Loucy (cell line): ENCODE results near the gene TADA3.

Source experiments
- H2AFZ ChIP-seq: fragments of 200-600 bp; sonication (generic); 2 replicates; pipeline ENCODE4 v1.6.0; 2016; ENCODE audit warnings: antibody characterized with exemption, mild to moderate bottlenecking, low read length, moderate library complexity
- H3F3A ChIP-seq: fragments of 200-600 bp; 2 replicates; pipeline ENCODE4 v1.6.0; 2016; ENCODE audit warnings: antibody characterized with exemption, low read depth, mild to moderate bottlenecking
- H3K27me3 ChIP-seq: fragments of 200-600 bp; sonication (generic); 2 replicates; pipeline ENCODE4 v1.6.1; 2014; ENCODE audit warnings: low read length, mild to moderate bottlenecking; ENCODE audit not compliant: insufficient read depth, poor library complexity, severe bottlenecking
- H3K36me3 ChIP-seq: fragments of 200-600 bp; sonication (generic); 2 replicates; pipeline ENCODE4 v1.6.1; 2016; ENCODE audit warnings: low read length; ENCODE audit not compliant: insufficient read depth
- H3K4me1 ChIP-seq: fragments of 200-600 bp; sonication (generic); 2 replicates; pipeline ENCODE4 v1.5.1; 2014; ENCODE audit warnings: low read length, mild to moderate bottlenecking; ENCODE audit not compliant: insufficient read depth, poor library complexity, severe bottlenecking
- H3K4me2 ChIP-seq: fragments of 200-600 bp; sonication (generic); 2 replicates; pipeline ENCODE4 v1.6.0; 2014; ENCODE audit warnings: antibody characterized with exemption, low read length, low read depth, mild to moderate bottlenecking; ENCODE audit not compliant: poor library complexity, severe bottlenecking
- H3K4me3 ChIP-seq: fragments of 200-600 bp; sonication (generic); 2 replicates; pipeline ENCODE4 v1.5.1; 2014; ENCODE audit warnings: low read length, mild to moderate bottlenecking, mixed read lengths; ENCODE audit not compliant: poor library complexity, severe bottlenecking
- H3K79me2 ChIP-seq: fragments of 200-600 bp; sonication (generic); 2 replicates; pipeline ENCODE4 v1.6.1; 2014; ENCODE audit warnings: low read length; ENCODE audit not compliant: insufficient read depth
- H3K9ac ChIP-seq: fragments of 200-600 bp; sonication (generic); 2 replicates; pipeline ENCODE4 v1.6.0; 2014; ENCODE audit warnings: mild to moderate bottlenecking, low read depth, low read length, moderate library complexity; ENCODE audit not compliant: poor library complexity, severe bottlenecking
- H3K9me2 ChIP-seq: fragments of 200-600 bp; sonication (generic); replicated peaks from 2 replicates; pipeline ENCODE4 v1.6.1; 2016; ENCODE audit warnings: low read depth, low read length, mixed read lengths
- H3K9me3 ChIP-seq: fragments of 200-600 bp; sonication (generic); 2 replicates; pipeline ENCODE4 v1.6.1; 2014; ENCODE audit warnings: mild to moderate bottlenecking, antibody characterized with exemption, low read length, low read depth; ENCODE audit not compliant: insufficient read depth
- H4K20me1 ChIP-seq: fragments of 200-600 bp; sonication (generic); 2 replicates; pipeline ENCODE4 v1.6.0; 2014; ENCODE audit warnings: antibody characterized with exemption, low read length, mild to moderate bottlenecking; ENCODE audit not compliant: insufficient read depth, poor library complexity, severe bottlenecking
- CTCF ChIP-seq: fragments of 200-600 bp; sonication (generic); conservative IDR thresholded peaks from 2 replicates; pipeline ENCODE4 v1.5.1; 2014; ENCODE audit warnings: mild to moderate bottlenecking, antibody characterized with exemption, low read length
- EZH2phosphoT487 ChIP-seq: fragments of 200-600 bp; IDR thresholded peaks from 2 replicates; pipeline ENCODE4 v1.6.1; 2018; ENCODE audit warnings: antibody characterized with exemption, mild to moderate bottlenecking, moderate library complexity, borderline replicate concordance

TADA3 gene

GRCh38 chr3:9818666-9819335 is 26.5 kb upstream of the TADA3 start:
- no peak overlapping the region for H2AFZ ChIP-seq
- H3K79me2 ChIP-seq, result no peaks in the 10 kb centered on the region
- H3K36me3 ChIP-seq, result peaks cover 1% of the 10 kb centered on the region; the same call in 1 of the 2 replicates
- TF ChIP-seq EZH2phosphoT487, result no peak
- TF ChIP-seq CTCF, result no peak
- no peaks in the 10 kb centered on the region for H3K4me1 ChIP-seq
- no peaks in the 10 kb centered on the region for H4K20me1 ChIP-seq
- H3K9me3 ChIP-seq, result no peaks in the 10 kb centered on the region
- H3K4me3 ChIP-seq, result no peak overlapping the region
- no peaks in the 10 kb centered on the region for H3K9me2 ChIP-seq
- no peaks in the 10 kb centered on the region for H3K27me3 ChIP-seq
- H3F3A ChIP-seq, result no peaks in the 10 kb centered on the region
- H3K9ac ChIP-seq, result no peak overlapping the region
- H3K4me2 ChIP-seq, result no peak overlapping the region

- Histone ChIP-seq H3K36me3 (peaks cover 12% of the 10 kb centered on the region; the same call in 1 of the 2 replicates), H3K4me3 (no peak overlapping the region), H3K4me1 (no peaks in the 10 kb centered on the region), H3F3A (no peaks in the 10 kb centered on the region), H3K9me2 (no peaks in the 10 kb centered on the region), H4K20me1 (no peaks in the 10 kb centered on the region), H3K4me2 (no peak overlapping the region), H3K27me3 (no peaks in the 10 kb centered on the region), H3K9ac (no peak overlapping the region), H3K79me2 (no peaks in the 10 kb centered on the region), H3K9me3 (no peaks in the 10 kb centered on the region), H2AFZ (no peak overlapping the region)
- no peak for TF ChIP-seq CTCF
- TF ChIP-seq EZH2phosphoT487, result no peak
These were observed 25.2 kb upstream of the TADA3 start for GRCh38 chr3:9817436-9817835.

GRCh38 chr3:9815986-9816385 is 23.7 kb upstream of the TADA3 start:
- Histone ChIP-seq H3K79me2 (no peaks in the 10 kb centered on the region), H3K9ac (no peak overlapping the region), H2AFZ (no peak overlapping the region), H3K36me3 (peaks cover 15% of the 10 kb centered on the region; the same call in 1 of the 2 replicates), H3K27me3 (no peaks in the 10 kb centered on the region), H3K9me2 (no peaks in the 10 kb centered on the region), H3K4me3 (no peak overlapping the region), H3K9me3 (no peaks in the 10 kb centered on the region), H3K4me2 (no peak overlapping the region), H4K20me1 (no peaks in the 10 kb centered on the region), H3F3A (no peaks in the 10 kb centered on the region), H3K4me1 (no peaks in the 10 kb centered on the region)
- no peak for TF ChIP-seq CTCF
- TF ChIP-seq EZH2phosphoT487, result no peak
